Activated naive CD4-positive, alpha-beta T cell treated with anti-CD3 and anti-CD28 coated beads, Interleukin-2, amount 50 U/mL, for 24 hours (primary cell): Measurements from ENCODE around the gene CCDC102A.
"Not testable (repeated sequence)": the region's sequence is repeated elsewhere in the genome, so short reads cannot be mapped to it uniquely, and the experiment has no call there.

ENCODE experiments used
- H3K27ac Mint-ChIP-seq: one replicate; pipeline ENCODE4 v1.8.0; 2021; ENCODE audit warnings: mild to moderate bottlenecking, mixed read lengths
- H3K27me3 Mint-ChIP-seq: one replicate; pipeline ENCODE4 v1.8.0; 2021; ENCODE audit warnings: mixed read lengths
- H3K36me3 Mint-ChIP-seq: one replicate; pipeline ENCODE4 v1.8.0; 2021; ENCODE audit warnings: mixed read lengths
- H3K4me1 Mint-ChIP-seq: one replicate; pipeline ENCODE4 v1.8.0; 2021; ENCODE audit warnings: mixed read lengths
- H3K4me3 Mint-ChIP-seq: one replicate; pipeline ENCODE4 v1.8.0; 2021; ENCODE audit warnings: mild to moderate bottlenecking, mixed read lengths
- H3K9me3 Mint-ChIP-seq: one replicate; pipeline ENCODE4 v1.8.0; 2021; ENCODE audit warnings: mixed read lengths

The CCDC102A gene

GRCh38 chr16:57505169-57505568 lies 31.2 kb downstream of the CCDC102A start:
- no peak overlapping the region for H3K27ac Mint-ChIP-seq
- H3K4me3 Mint-ChIP-seq, result no peak overlapping the region
- H3K9me3 Mint-ChIP-seq, result no peaks in the 10 kb centered on the region
- no peaks in the 10 kb centered on the region for H3K36me3 Mint-ChIP-seq
- no peaks in the 10 kb centered on the region for H3K27me3 Mint-ChIP-seq
- H3K4me1 Mint-ChIP-seq, result peaks cover 10% of the 10 kb centered on the region

GRCh38 chr16:57504491-57504890 lies 31.9 kb downstream of the CCDC102A start:
- H3K4me1 Mint-ChIP-seq, result peaks cover 10% of the 10 kb centered on the region
- no peak overlapping the region for H3K4me3 Mint-ChIP-seq
- H3K27me3 Mint-ChIP-seq, result no peaks in the 10 kb centered on the region
- H3K36me3 Mint-ChIP-seq, result no peaks in the 10 kb centered on the region
- no peaks in the 10 kb centered on the region for H3K9me3 Mint-ChIP-seq
- no peak overlapping the region for H3K27ac Mint-ChIP-seq

GRCh38 chr16:57504001-57504400 lies 32.4 kb downstream of the CCDC102A start:
- H3K27me3 Mint-ChIP-seq, result no peaks in the 10 kb centered on the region
- H3K4me3 Mint-ChIP-seq, result no peak overlapping the region
- H3K36me3 Mint-ChIP-seq, result no peaks in the 10 kb centered on the region
- H3K4me1 Mint-ChIP-seq, result peaks cover 10% of the 10 kb centered on the region
- no peak overlapping the region for H3K27ac Mint-ChIP-seq
- H3K9me3 Mint-ChIP-seq, result no peaks in the 10 kb centered on the region

GRCh38 chr16:57503366-57503765 lies 33.0 kb downstream of the CCDC102A start:
- Mint-ChIP-seq H3K9me3 (no peaks in the 10 kb centered on the region), H3K27me3 (no peaks in the 10 kb centered on the region), H3K27ac (no peak overlapping the region), H3K4me1 (peaks cover 10% of the 10 kb centered on the region), H3K4me3 (no peak overlapping the region), H3K36me3 (no peaks in the 10 kb centered on the region)

GRCh38 chr16:57502048-57502775 lies 34.2 kb downstream of the CCDC102A start:
- no peaks in the 10 kb centered on the region for H3K36me3 Mint-ChIP-seq
- H3K9me3 Mint-ChIP-seq, result no peaks in the 10 kb centered on the region
- peaks cover 10% of the 10 kb centered on the region for H3K4me1 Mint-ChIP-seq
- no peaks in the 10 kb centered on the region for H3K27me3 Mint-ChIP-seq
- no peak overlapping the region for H3K4me3 Mint-ChIP-seq
- H3K27ac Mint-ChIP-seq, result peak overlapping the region; percentile 14

GRCh38 chr16:57501492-57501891 lies 34.9 kb downstream of the CCDC102A start:
- Mint-ChIP-seq H3K27me3 (no peaks in the 10 kb centered on the region), H3K4me3 (no peak overlapping the region), H3K36me3 (no peaks in the 10 kb centered on the region), H3K27ac (no peak overlapping the region), H3K4me1 (peaks cover 10% of the 10 kb centered on the region), H3K9me3 (no peaks in the 10 kb centered on the region)

- no peak overlapping the region for H3K27ac Mint-ChIP-seq
- H3K4me1 Mint-ChIP-seq, result peaks cover 10% of the 10 kb centered on the region
Observed at GRCh38 chr16:57500578-57501111, 35.7 kb downstream of the CCDC102A start.

GRCh38 chr16:57499941-57500340 lies 36.4 kb downstream of the CCDC102A start:
- H3K9me3 Mint-ChIP-seq, H3K36me3 Mint-ChIP-seq, H3K27me3 Mint-ChIP-seq, H3K4me3 Mint-ChIP-seq, H3K4me1 Mint-ChIP-seq, H3K27ac Mint-ChIP-seq: not testable (repeated sequence)

More at GRCh38 chr16:57500578-57501111, 35.7 kb downstream of the CCDC102A start:
- Mint-ChIP-seq H3K36me3 (no peaks in the 10 kb centered on the region), H3K4me3 (no peak overlapping the region), H3K27me3 (no peaks in the 10 kb centered on the region), H3K9me3 (no peaks in the 10 kb centered on the region)

- Mint-ChIP-seq H3K27ac (no peak overlapping the region), H3K9me3 (no peaks in the 10 kb centered on the region), H3K4me1 (peaks cover 10% of the 10 kb centered on the region), H3K27me3 (no peaks in the 10 kb centered on the region), H3K36me3 (no peaks in the 10 kb centered on the region), H3K4me3 (no peak overlapping the region)
Observed at GRCh38 chr16:57498031-57498430, 38.3 kb downstream of the CCDC102A start.

GRCh38 chr16:57497121-57497520 lies 39.2 kb downstream of the CCDC102A start:
- Mint-ChIP-seq H3K36me3 (no peaks in the 10 kb centered on the region), H3K4me1 (peaks cover 10% of the 10 kb centered on the region), H3K27me3 (no peaks in the 10 kb centered on the region), H3K4me3 (no peak overlapping the region), H3K9me3 (no peaks in the 10 kb centered on the region), H3K27ac (no peak overlapping the region)

GRCh38 chr16:57493767-57494166 lies 42.6 kb downstream of the CCDC102A start:
- Mint-ChIP-seq H3K27ac (no peak overlapping the region), H3K36me3 (no peaks in the 10 kb centered on the region), H3K4me3 (no peak overlapping the region), H3K9me3 (no peaks in the 10 kb centered on the region), H3K4me1 (no peaks in the 10 kb centered on the region), H3K27me3 (no peaks in the 10 kb centered on the region)

- Mint-ChIP-seq H3K27ac (no peak overlapping the region), H3K27me3 (no peaks in the 10 kb centered on the region), H3K36me3 (no peaks in the 10 kb centered on the region), H3K9me3 (no peaks in the 10 kb centered on the region), H3K4me1 (peaks cover 23% of the 10 kb centered on the region), H3K4me3 (no peak overlapping the region)
Observed at GRCh38 chr16:57489229-57489628, 47.1 kb downstream of the CCDC102A start.

GRCh38 chr16:57486858-57487834 lies 49.2 kb downstream of the CCDC102A start:
- Mint-ChIP-seq H3K9me3 (no peaks in the 10 kb centered on the region), H3K36me3 (no peaks in the 10 kb centered on the region), H3K27ac (peak overlapping the region; percentile 68), H3K27me3 (no peaks in the 10 kb centered on the region), H3K4me1 (peaks cover 23% of the 10 kb centered on the region), H3K4me3 (peak overlapping the region; percentile 82)

- peak within 1 kb of the TSS; percentile 68 for H3K27ac Mint-ChIP-seq
- H3K36me3 Mint-ChIP-seq, result no peaks in the 10 kb centered on the region
- peaks cover 23% of the 10 kb centered on the region for H3K4me1 Mint-ChIP-seq
Observed at GRCh38 chr16:57485916-57486857, 50.2 kb downstream of the CCDC102A start, which contains the start of gene DOK4. Gene DOK4, minus strand, starts transcription at chr16:57486493. Its CDS starts 6,986 bp downstream, at chr16:57479507.

More at GRCh38 chr16:57485916-57486857, 50.2 kb downstream of the CCDC102A start, which contains the start of gene DOK4:
- no peaks in the 10 kb centered on the region for H3K9me3 Mint-ChIP-seq
- peak within 1 kb of the TSS; percentile 86 for H3K4me3 Mint-ChIP-seq
- no peaks in the 10 kb centered on the region for H3K27me3 Mint-ChIP-seq
